Activated T-cell treated with anti-CD3 and anti-CD28 coated beads for 48 hours (primary cell): ENCODE results near the gene CISD2.
A peak's percentile ranks its signal among the peaks of the same experiment; 100 is the strongest.
"Not testable (repeated sequence)": the region's sequence is repeated elsewhere in the genome, so short reads cannot be mapped to it uniquely, and the experiment has no call there.

Experiments
- DNase-seq: peaks from one replicate; pipeline ENCODE4 v3.0.0-alpha.2; 2020; ENCODE audit warnings: low read depth

The CISD2 gene

DNA sequence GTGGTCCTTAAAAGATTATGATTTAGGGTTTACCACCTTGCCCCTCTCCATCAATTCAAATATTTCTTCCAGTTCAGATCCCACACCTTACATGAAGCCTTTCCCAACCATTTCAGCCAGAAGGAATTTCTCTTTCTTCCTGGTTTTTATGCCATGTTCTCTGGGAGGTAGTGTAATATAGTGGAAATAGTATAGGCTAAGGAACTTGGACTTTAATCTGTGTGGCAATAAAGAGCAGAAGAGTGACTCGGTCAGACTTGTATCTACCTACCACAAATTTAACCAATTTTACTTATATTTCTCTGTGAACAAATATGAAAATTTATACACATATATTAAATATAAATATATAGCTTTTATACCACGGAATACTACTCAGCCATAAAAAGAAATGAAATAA, 18.4 kb upstream of the CISD2 start:
- DNase-seq = no peak

DNA sequence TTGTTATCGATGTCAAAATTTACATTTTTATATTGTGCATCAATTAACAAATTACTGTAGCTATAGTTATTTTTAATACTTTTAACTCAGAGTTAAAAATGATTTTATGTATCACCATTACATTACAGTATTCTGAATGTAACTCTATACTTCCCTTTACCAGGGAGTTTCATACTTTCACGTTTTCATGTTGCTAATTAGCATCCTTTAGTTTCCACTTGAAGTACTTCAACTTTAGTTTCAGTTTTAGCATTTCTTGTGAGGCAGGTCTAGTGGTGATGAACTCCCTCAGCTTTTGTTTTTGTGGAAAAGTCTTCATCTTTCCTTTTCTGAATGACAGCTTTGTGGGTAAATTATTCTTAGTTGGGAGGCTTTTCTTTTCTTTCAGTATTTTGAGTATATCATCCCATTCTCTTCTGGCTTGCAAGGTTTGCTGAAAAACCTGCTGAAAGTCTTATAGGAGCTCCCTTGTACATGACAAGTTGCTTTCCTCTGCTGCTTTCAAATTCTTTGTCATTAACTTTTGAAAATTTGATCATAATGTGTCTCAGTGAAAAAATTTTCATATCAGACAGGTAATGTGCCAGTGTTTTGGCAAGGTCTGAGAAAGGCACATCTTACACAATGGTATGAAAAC, 9.8 kb upstream of the CISD2 start:
- no peak for DNase-seq

DNA sequence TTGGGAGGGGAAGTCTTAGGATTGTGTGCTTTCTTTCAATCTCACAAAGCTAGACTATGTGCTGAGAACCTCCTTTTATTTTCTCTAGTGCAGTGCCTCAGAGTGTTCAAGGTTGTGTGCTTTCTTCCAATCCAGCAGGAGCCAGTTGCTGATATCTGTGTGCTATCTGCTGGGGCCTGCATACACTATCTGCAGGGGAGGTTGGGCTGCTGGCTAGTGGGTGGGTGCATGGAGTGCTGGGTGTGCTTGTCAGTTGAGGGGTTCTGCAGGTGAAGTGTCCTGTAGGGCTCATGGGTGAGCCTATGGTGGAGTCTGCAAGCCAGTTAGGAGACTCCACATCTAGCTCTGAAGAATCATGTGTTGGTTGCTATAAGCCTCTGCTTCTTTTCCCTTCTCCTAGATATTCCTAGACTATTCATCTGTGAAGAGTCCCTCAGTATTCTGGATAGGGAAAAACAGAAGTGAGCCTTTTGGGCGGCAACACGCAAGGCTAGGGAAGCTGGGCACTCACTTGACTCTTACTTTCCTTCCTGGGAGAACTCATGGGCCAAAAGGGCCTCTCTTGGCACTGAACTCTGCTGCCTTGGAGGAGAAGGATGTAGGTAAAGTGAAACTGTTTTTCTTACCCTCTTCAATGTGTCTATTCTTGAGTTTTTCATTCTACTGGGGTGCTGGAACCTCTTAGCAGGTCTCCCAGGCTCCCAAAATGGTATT, 8.0 kb upstream of the CISD2 start:
- no peak for DNase-seq

DNA sequence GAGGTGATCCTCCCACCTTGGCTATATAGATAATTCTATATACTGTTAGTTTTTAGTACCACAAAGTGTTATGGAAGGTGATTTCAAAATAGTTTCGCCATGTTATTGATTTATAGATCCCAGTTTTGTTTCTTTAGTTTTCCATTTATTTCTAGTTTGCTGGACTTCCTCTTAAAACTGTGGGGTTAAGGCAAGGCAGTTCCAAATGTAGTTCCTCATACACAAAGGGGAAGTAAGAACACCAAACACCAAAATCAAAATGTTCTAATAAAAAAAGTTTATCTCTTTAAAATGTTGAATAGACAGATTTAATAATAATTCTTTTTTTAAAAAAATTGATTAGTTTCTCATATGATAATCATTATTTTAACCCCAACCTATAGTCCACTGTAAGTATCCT, 6.8 kb upstream of the CISD2 start:
- DNase-seq = no peak

DNA sequence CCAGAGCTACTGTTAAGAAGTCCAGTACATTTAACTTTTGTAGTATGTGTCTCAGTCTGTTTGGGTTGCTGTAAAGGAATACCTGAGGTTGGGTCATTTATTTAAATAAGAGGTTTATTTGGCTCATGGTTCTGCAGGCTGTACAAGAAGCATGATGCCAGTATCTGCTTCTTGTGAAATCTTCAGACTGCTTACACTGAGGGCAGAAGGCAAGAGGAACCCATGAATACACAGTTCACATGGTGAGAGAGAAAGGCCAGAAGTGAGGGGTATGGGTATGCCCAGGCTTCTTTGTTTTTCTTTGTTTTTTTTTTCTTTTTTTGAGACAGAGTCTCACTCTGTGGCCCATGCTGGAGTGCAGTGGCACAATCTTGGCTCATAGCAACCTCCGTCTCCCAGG, 6.0 kb upstream of the CISD2 start:
- no peak for DNase-seq

DNA sequence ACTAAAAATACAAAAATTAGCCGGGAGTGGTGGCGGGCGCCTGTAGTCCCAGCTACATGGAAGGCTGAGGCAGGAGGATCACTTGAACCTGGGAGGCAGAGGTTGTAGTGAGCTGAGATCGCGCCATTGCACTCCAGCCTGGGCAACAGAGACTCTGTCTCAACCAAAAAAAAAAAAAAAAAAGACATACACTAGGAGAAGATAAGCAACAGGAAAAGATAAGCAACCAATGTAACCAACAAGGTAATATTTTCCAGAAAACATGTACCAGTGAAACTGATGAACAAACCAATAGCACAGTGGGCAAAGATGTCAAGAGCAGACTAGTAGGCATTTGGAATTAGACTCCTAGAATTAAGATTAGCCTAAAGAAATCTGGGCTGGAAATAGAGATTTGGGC, 3.5 kb upstream of the CISD2 start:
- DNase-seq = not testable (repeated sequence)

DNA sequence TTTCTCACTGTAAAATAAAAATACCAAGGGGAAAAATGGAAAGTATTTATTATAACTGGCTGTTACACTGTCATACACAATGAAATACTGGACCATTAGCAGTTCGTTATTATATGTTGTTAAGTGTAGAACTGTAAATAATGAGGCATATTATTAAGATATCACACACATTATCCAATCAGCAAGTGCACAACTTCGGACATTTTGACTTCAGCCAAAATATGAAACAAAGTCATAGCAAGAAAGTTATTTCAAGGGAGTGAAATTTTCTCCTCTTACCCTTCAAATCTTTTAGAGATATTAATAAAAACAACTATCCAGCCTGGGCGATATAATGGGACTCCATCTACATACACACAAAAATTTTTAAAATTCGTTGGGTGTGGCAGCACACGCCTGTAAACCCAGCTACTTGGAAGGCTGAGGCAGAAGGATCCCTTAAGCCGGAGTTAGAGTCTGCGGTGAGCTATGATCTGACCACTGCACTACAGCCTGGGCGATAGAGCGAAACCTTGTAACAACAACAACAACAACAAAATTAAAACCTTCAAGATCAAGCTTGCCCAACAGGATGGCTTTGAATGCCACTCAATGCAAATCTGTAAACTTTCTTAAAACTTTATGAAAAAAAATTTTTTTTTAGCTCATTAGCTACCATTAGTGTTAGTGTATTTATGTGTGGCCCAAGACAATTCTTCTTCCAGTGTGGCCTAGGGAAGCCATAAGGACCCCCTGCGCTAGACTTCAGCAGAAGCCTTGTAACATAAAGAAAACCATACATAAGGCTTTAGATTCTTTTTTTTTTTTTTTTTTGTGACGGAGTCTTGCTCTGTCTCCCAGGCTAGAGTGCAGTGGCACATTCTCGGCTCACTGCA, 1.3 kb upstream of the CISD2 start:
- no peak for DNase-seq

DNA sequence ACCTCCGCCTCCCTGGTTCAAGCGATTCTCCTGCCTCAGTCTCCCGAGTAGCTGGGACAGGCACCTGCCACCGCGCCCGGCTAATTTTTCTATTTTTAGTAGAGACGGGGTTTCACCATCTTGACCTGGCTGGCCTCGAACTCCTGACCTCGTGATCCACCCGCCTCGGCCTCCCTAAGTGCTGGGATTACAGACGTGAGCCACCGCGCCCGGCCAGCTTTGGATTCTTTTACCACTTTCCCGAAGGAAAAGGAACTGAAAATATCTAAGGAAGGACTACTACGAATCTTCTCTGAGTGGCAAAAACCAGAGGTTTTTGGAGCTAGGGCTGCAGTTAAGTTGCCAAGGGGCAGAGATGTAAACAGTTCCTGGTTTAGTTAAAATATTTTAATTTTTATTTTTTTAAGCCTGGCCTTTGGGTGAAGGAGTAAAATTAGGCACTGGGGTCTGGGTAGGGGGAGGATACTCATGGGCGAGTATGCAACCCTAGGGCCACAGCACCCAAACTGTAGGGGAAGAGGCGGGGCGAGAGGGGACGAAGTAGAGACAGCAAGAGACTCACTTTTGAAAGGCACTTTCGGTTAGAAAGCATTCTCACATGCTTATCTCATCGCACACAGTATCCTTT, 525 bp upstream of the CISD2 start:
- DNase-seq = peak; percentile 6

DNA sequence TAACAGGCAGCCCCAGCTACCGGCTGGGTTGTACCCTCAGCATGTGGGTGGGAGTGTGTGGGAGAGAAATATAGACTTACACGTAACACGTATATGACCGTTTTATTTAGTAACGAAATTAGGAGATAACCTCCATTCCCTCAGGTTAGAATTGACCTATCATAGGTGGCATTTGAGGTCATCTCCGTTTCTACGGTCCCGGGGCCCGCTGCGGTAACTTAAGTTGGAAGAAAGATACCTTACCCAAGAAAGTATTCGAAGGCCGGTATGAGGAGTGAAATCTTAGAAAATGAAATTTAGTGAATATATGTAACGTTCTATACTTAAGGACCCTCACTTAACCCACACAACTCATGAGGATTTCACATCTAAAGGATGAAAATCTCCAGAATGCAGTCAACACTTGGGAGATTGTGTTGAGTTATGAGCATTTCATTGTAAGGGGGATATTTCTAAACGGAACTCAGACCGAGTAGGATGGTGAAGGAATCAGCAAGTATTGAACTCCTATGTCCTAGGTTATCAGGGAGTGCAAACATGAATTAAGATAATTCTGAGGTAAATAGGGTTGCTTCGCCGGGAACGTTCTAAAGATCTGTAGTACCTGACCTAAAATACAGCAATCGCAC, 891 bp downstream of the CISD2 start:
- no peak for DNase-seq

DNA sequence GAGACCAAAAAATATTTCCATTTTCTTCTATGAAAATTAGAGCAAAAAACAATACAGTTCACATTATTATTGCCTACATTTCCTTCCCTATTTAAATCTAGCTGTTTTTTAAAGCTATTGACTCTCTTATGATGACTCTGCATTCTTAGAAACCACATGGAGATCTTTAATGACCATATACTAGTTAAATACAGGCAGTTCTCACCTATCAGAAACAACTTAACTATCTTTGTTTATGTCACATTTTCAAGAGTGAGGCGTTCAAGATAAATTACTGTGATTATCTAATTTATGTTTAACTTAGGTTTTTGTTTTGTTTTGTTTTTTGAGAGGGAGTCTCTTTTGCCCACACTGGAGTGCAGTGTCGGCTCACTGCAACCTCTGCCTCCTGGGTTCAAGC, 3.0 kb downstream of the CISD2 start:
- DNase-seq = no peak

DNA sequence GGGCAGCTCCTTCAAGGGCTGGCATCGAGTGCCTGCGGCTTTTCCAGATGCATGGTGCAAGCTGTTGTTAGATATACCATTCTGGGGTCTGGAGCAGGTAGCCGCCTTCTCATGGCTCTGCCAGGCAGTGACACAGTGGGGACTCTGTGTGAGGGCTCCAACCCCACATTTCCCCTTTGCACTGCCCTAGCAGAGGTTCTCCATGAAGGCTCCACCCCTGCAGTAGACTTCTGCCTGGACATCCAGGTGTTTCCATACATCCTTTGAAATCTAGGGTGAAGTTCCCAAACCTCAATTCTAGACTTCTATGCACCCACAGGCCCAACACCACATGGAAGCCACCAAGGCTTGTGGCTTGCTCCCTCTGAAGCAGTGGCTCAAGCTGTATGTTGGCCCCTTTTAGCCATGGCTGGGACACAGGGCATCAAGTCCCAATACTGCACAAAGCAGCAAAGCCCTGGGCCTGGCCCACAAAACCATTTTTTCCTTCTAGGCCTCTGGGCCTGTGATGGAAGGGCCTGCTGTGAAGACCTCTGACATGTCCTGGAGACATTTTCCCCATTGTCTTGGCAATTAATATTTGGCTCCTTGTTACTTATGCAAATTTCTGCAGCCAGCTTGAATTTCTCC, 8.8 kb downstream of the CISD2 start:
- not testable (repeated sequence) for DNase-seq

DNA sequence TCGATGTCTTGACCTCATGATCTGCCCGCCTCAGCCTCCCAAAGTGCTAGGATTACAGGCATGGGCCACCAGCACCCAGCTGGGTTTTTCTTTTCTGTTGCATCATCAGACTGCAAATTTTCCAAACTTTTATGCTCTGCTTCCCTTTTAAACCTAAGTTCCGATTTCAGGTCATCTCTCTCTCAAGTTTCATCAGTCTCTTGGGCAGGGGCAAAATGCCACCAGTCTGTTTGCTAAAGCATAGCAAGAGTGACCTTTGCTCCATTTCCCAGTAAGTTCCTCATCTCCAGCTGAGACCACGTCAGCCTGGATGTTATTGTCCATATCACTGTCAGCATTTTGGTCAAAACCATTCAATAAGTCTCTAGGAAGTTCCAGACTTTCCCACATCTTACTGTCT, 9.6 kb downstream of the CISD2 start:
- not testable (repeated sequence) for DNase-seq

DNA sequence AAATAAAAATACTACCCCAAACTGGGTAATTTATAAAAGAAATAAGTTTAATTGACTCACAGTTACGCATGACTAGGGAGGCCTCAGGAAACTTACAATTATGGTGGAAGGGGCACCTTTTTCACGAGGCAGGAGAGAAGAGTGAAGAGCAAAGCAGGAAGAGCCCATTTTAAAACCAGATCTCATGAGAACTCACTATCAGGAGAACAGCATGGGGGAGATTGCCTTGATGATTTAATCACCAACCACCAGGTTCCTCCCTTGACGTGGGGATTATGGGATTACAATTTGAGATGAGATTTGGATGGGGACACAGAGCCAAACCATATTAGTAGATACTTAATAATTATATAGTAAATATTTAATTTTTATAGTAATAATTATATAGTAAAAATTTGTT, 10.1 kb downstream of the CISD2 start:
- DNase-seq = no peak

DNA sequence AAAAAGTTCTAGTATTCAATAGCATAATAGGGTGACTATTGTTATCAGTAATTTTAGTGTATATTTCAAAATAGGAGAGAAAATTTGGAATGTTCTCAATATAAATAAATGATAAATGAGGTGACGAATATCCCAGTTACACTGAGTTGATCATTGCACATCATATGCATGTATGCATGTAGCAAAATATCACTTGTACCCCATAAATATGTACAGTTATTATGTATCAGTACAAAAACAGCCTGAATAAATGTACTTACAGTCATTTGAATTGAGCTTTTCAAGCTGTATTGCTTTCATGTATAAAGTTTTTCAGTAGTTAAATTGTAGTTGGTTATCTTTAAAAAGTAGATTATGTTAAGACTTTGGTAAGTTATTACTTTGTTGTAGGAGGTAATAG, 12.6 kb downstream of the CISD2 start:
- no peak for DNase-seq

DNA sequence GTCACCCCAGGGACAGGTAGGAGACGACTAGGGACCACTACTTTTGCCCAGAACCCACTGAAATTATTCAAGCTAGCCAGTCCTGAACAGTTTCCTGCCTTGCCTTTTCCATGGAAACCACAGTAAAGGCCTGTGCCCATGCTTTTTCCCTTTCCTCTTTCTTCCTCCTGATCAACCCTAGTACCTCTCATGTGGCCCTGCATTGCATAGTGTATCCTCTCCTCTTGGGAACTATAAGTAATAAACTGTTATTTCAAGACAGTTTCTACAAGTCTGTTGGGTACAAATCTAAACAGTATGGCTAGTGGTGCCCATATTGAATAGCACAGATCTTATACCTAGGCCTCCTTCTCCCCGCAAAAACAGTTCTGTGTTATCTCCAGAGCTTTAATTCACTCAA, 14.5 kb downstream of the CISD2 start:
- no peak for DNase-seq

DNA sequence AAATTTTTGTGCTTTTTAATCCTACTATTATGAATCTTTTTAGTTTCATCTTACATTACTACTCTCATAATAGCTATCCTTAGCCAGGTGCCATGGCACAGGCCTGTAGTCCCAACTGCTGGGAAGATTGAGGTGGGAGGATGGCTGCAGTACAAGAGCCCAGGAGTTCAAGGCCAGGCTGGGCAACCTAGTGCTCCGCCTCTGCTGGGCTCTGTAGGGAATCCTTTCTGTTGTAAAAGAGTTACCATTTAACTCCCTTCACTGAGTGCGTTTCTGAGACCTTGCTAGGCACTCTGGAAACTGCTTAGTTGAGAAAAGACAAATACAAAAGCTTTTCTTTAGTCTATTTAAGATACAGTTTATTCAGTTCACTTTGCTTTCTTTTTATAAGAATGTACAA, 19.8 kb downstream of the CISD2 start:
- not testable (repeated sequence) for DNase-seq

DNA sequence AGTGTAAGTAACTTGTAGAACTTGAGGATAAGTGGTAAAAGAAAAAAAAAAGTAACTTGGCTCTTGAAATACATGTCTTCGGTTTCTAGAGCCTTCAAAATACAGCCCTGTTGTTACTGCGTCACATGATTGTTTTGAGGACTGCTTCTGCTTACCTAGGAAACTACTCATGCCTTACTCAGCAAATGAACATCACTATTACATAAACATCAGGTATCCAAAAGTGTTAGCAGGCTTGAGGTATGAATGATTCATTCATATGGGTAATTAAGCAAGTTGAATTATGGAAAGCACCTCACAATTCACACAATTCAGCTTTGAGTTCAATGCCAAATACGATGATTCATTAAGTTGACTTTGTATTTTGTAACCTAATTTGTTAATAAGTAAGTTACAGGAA, 21.1 kb downstream of the CISD2 start:
- not testable (repeated sequence) for DNase-seq

DNA sequence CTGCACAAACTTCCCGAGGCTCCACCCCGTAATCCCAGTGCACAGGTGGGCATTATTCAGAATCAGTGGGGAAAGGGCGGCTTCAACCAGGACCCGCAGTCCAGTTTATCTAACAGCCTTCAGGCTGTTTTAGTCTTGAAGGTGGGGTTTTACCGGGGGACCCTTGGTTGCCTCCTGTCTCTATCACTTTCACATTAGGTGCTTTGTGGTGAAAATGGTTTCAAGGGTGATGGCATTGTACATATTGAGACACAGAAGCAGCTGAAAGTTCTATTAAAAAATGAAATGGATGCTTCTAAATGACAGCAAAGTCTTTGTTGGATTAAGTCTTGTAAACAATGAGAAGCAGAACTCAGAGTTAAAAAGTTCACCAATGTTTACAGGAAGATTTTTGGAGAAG, 27.8 kb downstream of the CISD2 start:
- DNase-seq = not testable (repeated sequence)

DNA sequence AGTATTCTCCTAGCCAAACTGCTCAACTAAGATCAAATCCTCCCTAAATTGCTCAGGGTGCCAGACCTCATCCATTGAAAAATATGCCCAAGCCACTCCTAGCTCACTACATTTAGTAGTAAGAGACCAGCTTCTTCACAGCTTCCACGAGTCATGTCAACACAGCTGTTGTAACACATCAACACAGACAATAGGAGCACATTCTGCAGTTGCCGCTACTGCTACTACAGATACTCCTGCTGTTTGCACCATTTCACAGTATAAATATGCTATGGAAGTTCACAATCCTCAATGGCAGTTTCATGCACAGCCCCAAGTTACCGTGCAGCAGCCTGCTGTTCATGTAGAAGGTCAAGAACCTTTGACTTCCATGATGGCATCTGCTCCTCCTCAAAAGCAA, 28.8 kb downstream of the CISD2 start:
- DNase-seq = not testable (repeated sequence)

DNA sequence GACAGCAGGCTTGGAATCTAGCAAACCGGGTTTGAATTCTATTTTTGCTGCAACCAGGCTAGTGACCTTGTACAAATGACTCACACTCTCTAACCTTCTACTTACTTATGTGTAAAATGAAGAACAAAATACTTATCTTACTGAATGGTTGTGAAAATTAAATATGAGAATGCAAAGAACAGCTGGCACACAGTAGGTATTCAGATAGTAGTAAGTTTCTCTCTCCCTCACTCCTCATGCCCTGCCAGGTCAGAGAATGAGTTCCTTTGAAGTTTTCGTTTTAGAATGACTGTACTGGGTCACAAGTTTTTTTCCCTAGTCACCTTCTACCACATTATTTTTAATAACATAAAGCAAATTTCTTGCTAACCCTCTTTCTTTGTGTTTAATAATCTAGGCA, 33.0 kb downstream of the CISD2 start:
- no peak for DNase-seq

DNA sequence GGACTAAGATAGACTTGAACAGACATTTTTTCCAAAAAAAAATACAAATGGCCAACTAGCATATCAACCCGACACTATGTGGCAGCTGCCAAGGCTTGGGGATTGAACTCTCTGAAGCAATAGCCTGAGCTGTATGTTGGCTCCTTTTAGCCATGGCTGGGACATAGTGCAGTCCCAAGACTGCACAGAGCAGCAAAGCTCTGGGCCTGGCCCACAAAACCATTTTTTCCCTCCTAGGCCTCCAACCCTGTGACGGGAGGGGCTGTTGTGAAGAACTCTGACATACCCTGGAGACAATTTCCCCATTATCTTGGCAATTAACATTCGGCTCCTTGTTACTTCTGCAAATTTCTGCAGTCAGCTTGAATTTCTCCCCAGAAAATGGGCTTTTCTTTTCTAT, 50.1 kb downstream of the CISD2 start:
- DNase-seq = no peak

DNA sequence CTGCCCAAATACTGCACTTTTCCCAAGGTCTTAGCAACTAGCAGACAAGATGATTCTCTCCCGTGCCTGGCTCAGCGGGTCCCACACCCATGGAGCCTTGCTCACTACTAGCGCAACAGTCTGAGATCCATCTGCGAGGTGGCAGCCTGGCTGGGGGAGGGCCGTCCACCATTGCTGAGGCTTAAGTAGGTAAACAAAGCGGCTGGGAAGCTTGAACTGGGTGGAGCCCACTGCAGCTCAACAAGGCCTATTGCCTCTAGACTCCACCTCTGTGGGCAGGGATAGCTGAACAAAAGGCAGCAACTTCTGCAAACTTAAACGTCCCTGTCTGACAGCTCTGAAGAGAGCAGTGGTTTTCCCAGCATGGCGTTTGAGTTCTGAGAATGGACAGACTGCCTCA, 50.9 kb downstream of the CISD2 start:
- DNase-seq = not testable (repeated sequence)
